ENCODE data around the gene PSMB3.

Gene PSMB3

GRCh38 chr17:38798614-38799500, 46.3 kb downstream of the PSMB3 start:
- peak; percentile 40 for DNase-seq

DNA sequence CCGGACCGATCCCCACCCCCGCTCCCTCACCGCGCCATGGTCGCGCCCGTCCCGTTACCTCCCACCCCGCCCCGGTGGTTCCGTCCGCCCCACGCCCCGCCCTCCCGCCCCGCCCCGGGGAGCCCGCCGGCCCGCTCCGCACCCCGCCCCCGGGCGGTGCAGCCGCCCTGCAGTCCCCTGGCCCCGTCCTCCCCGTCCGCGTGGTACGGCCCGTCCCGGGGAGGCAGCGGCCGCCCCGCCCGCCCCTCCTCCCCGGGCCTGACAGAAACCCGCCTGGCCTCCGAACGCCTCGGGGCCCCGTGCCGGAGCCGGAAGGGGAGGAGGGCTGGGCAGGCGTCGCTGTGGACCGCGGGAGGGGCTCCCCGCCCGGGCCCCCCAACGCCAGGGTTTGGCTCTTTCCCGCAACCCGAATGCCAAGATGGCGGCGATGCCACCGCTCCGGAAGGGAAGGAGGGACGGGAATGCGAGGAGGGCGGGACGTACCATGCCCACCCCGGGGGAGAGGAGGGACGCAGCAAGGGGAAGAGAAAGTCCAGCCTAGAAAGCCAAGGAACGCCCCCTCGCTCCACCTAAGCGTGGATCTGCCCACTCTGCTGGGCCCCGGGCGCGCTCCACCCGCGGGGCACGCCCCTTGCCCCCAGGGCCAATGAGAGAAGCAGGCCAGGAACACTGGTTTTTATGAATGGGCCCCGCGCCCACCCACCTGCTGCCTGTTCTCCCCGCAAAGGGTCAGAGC, 47.1 kb downstream of the PSMB3 start, which contains the start of gene PIP4K2B:
PIP4K2B (minus strand) TSS at position 56 of the 736 bp plus-strand sequence. CDS start 132 bp downstream, outside the sequence.
- peak; percentile 98 for DNase-seq

DNA sequence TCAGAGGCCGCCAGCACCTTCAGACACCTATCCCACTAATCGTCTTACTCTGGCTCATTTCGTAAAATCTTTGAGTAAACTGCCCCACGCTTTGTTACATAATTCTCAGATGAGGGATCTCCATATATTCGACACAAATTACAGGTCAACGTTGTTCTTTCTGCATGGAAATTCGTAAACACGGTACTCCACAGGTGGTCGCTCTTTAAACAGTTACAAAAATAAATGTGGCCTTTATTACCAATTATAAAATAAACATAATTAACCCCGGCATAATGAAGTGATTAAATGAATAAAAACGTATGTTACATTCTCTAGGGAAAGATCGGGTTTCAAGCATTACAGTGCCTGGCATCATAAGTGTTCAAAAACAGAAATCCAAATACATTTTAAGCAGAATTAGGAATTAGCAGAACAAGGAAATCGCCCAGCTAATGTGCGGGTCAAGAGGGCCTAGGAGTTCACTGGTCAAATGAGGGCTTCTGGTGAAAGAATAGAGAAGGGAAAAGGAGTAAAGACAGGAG, 47.8 kb downstream of the PSMB3 start:
- no peak for DNase-seq

- no peak for DNase-seq
Measured at GRCh38 chr17:38809828-38810227, 57.3 kb downstream of the PSMB3 start.
